Left lung (tissue), 10 donors: Measurements from ENCODE around the gene PPP1R16B. TPM values are rescaled to one million over a fixed set of nuclear protein-coding genes. Genes with fewer than 3 reads are reported as not detected.
"Not testable (repeated sequence)": the region's sequence is repeated elsewhere in the genome, so short reads cannot be mapped to it uniquely, and the experiment has no call there.

Source experiments
- ATAC-seq: fragments of 200-7000 bp; cut with Tn5 transposase; one replicate; pipeline ENCODE4 v1.9.1; 2020; ENCODE audit warnings: moderate library complexity
- DNase-seq, 4 donors: peaks; one replicate each; pipeline ENCODE4 v3.0.0-alpha.2; 2013 to 2020
- H3K27ac ChIP-seq, 2 donors: fragments of 200-600 bp; sonication (generic) in 1 of 2; one replicate each; pipeline versions ENCODE4 v1.5.0 to v1.8.0; 2020 to 2021
- H3K27me3 ChIP-seq, 2 donors: fragments of 200-600 bp; sonication (generic) in 1 of 2; one replicate each; pipeline versions ENCODE4 v1.5.0 to v1.8.0; 2020 to 2021
- H3K36me3 ChIP-seq, 2 donors: fragments of 200-600 bp; sonication (generic) in 1 of 2; one replicate each; pipeline versions ENCODE4 v1.5.0 to v1.8.0; 2020 to 2021
- H3K4me1 ChIP-seq, 2 donors: fragments of 200-600 bp; one replicate each; pipeline ENCODE4 v1.8.0; 2021
- H3K4me3 ChIP-seq, 2 donors: fragments of 200-600 bp; sonication (generic) in 1 of 2; one replicate each; pipeline versions ENCODE4 v1.5.0 to v1.8.0; 2020 to 2021; ENCODE audit warnings: mild to moderate bottlenecking in 1 of 2
- H3K9me3 ChIP-seq, 2 donors: fragments of 200-600 bp; sonication (generic) in 1 of 2; one replicate each; pipeline versions ENCODE4 v1.5.0 to v1.8.0; 2020 to 2021
- CTCF ChIP-seq, 2 donors: fragments of 200-600 bp; sonication (generic) in 1 of 2; IDR thresholded peaks; one replicate each; pipeline versions ENCODE4 v1.5.0 to v1.8.0; 2021; ENCODE audit warnings: antibody characterized with exemption in 2 of 2
- intact Hi-C, 2 donors: fragments of 100-400 bp; cut with DNase I; formaldehyde crosslinking; loops; one replicate each; pipeline versions ENCODE4 v1.11.2 to v1.14.2; 2022
- polyA plus RNA-seq, 6 donors: library from polyadenylated mRNA; unstranded; fragments of 120-200 nt; gene quantifications; one replicate each; pipeline ENCODE4 v1.2.1, GENCODE V29; 2013; ENCODE audit not compliant: insufficient read length in 6 of 6
- total RNA-seq, 2 donors: library from RNA; stranded (reverse); fragmentation: NEBNext Ultra II Directional; extraction: Animal tissue kit (Norgen Biotek cat#: 25700); gene quantifications; one replicate each; pipeline ENCODE4 v1.2.1, GENCODE V29; 2021
- donor health status: DM: no; HTN: yes; CAD: no.
- donor health status: DM: no; HTN: no; CAD: no.

The PPP1R16B gene
- total and polyA plus RNA-seq, 8 donors: 5.4 to 10.8 (median 7.8) TPM

- peaks cover 0 to 4% of the 10 kb centered on the region in 2 donors for H3K27me3 ChIP-seq
- TF ChIP-seq CTCF (IDR thresholded peaks at IDR 0.05): peak; percentile 41 to 60
- no peak overlapping the region for H3K27ac ChIP-seq
- ATAC-seq: peak; percentile 59
- H3K36me3 ChIP-seq: no peaks in the 10 kb centered on the region
- H3K9me3 ChIP-seq: no peaks in the 10 kb centered on the region
- H3K4me1 ChIP-seq: no peaks in the 10 kb centered on the region
- no peak overlapping the region for H3K4me3 ChIP-seq
- intact Hi-C loops: no loop called here
- peak in 1 of 4 donors; percentile 50 for DNase-seq
Observed at GRCh38 chr20:38790200-38791053, 15.1 kb upstream of the PPP1R16B start.

- no peaks in the 10 kb centered on the region for H3K9me3 ChIP-seq
- H3K27ac ChIP-seq: no peak overlapping the region
- TF ChIP-seq CTCF (IDR thresholded peaks at IDR 0.05): no peak
- H3K36me3 ChIP-seq: no peaks in the 10 kb centered on the region
- peaks cover 0 to 4% of the 10 kb centered on the region in 2 donors for H3K27me3 ChIP-seq
- H3K4me3 ChIP-seq: no peak overlapping the region
- no peaks in the 10 kb centered on the region for H3K4me1 ChIP-seq
- no peak for ATAC-seq
- no peak for DNase-seq
- intact Hi-C loops: no loop called here
Observed at GRCh38 chr20:38791291-38791690, 14.2 kb upstream of the PPP1R16B start.

- no peak overlapping the region for H3K4me3 ChIP-seq
- TF ChIP-seq CTCF (IDR thresholded peaks at IDR 0.05): no peak
- intact Hi-C loops: no loop called here
- no peaks in the 10 kb centered on the region for H3K9me3 ChIP-seq
- DNase-seq: no peak
- no peak overlapping the region for H3K27ac ChIP-seq
- H3K27me3 ChIP-seq: peaks cover 0 to 4% of the 10 kb centered on the region in 2 donors
- no peaks in the 10 kb centered on the region for H3K36me3 ChIP-seq
- H3K4me1 ChIP-seq: no peaks in the 10 kb centered on the region
- ATAC-seq: no peak
Observed at GRCh38 chr20:38791940-38792339, 13.6 kb upstream of the PPP1R16B start.

- DNase-seq, H3K4me3 ChIP-seq, H3K36me3 ChIP-seq, intact Hi-C loops, H3K9me3 ChIP-seq, ATAC-seq, H3K4me1 ChIP-seq, H3K27ac ChIP-seq, H3K27me3 ChIP-seq: not testable (repeated sequence)
Observed at GRCh38 chr20:38794057-38794456, 11.4 kb upstream of the PPP1R16B start.

GRCh38 chr20:38798266-38798665 lies 7.2 kb upstream of the PPP1R16B start:
- intact Hi-C loops: no loop called here

More at GRCh38 chr20:38798266-38798665, 7.2 kb upstream of the PPP1R16B start:
- H3K9me3 ChIP-seq: no peaks in the 10 kb centered on the region
- H3K4me3 ChIP-seq: no peak overlapping the region
- no peak for TF ChIP-seq CTCF (IDR thresholded peaks at IDR 0.05)
- no peak for ATAC-seq
- no peak for DNase-seq
- no peak overlapping the region for H3K27ac ChIP-seq
- H3K27me3 ChIP-seq: no peaks in the 10 kb centered on the region
- peaks cover 0 to 12% of the 10 kb centered on the region in 2 donors for H3K4me1 ChIP-seq
- H3K36me3 ChIP-seq: no peaks in the 10 kb centered on the region
